Progenitor cell of endocrine pancreas (in vitro differentiated cells): ENCODE results near the gene KNSTRN. TPM values are rescaled to one million over a fixed set of nuclear protein-coding genes. Genes with fewer than 3 reads are reported as not detected.
A peak's percentile ranks its signal among the peaks of the same experiment; 100 is the strongest.

ENCODE experiments used
- DNase-seq: peaks from one replicate; pipeline ENCODE4 v3.0.0; 2021; ENCODE audit warnings: low spot score; ENCODE audit not compliant: unreplicated experiment
- H3K27ac Mint-ChIP-seq: 2 replicates; pipeline ENCODE4 v1.8.0; 2021; ENCODE audit warnings: mild to moderate bottlenecking, moderate library complexity, mixed read lengths
- H3K27me3 Mint-ChIP-seq: 2 replicates; pipeline ENCODE4 v1.8.0; 2021; ENCODE audit warnings: mixed read lengths
- H3K36me3 Mint-ChIP-seq: 2 replicates; pipeline ENCODE4 v1.8.0; 2022; ENCODE audit warnings: mixed read lengths; ENCODE audit not compliant: insufficient read depth
- H3K4me1 Mint-ChIP-seq: 2 replicates; pipeline ENCODE4 v1.8.0; 2021; ENCODE audit warnings: low read depth, mixed read lengths
- H3K4me3 Mint-ChIP-seq: 2 replicates; pipeline ENCODE4 v1.8.0; 2021; ENCODE audit warnings: low read depth, mild to moderate bottlenecking, moderate library complexity, mixed read lengths
- H3K9me3 Mint-ChIP-seq: 2 replicates; pipeline ENCODE4 v1.8.0; 2021; ENCODE audit warnings: low read depth, mixed read lengths
- CTCF ChIP-seq: fragments of 200-600 bp; sonication (generic); IDR thresholded peaks from one replicate; pipeline ENCODE4 v1.5.0; 2021; ENCODE audit warnings: antibody characterized with exemption, mild to moderate bottlenecking; ENCODE audit not compliant: unreplicated experiment
- total RNA-seq: library from RNA; stranded (reverse); gene quantifications from 2 replicates; pipeline ENCODE4 v1.2.1, GENCODE V29; 2021

KNSTRN gene
- total RNA-seq, 1 donor from 2014 or later = 44.8 TPM

GRCh38 chr15:40398413-40398873 lies 15.9 kb downstream of the KNSTRN start:
- DNase-seq = no peak
- no peaks in the 10 kb centered on the region for H3K4me1 Mint-ChIP-seq
- H3K27me3 Mint-ChIP-seq = no peaks in the 10 kb centered on the region
- H3K4me3 Mint-ChIP-seq = no peak overlapping the region
- no peaks in the 10 kb centered on the region for H3K9me3 Mint-ChIP-seq
- no peak for TF ChIP-seq CTCF
- no peak overlapping the region for H3K27ac Mint-ChIP-seq
- peaks cover 6% of the 10 kb centered on the region for H3K36me3 Mint-ChIP-seq

GRCh38 chr15:40399370-40399769 lies 16.8 kb downstream of the KNSTRN start:
- H3K9me3 Mint-ChIP-seq = no peaks in the 10 kb centered on the region

DNA sequence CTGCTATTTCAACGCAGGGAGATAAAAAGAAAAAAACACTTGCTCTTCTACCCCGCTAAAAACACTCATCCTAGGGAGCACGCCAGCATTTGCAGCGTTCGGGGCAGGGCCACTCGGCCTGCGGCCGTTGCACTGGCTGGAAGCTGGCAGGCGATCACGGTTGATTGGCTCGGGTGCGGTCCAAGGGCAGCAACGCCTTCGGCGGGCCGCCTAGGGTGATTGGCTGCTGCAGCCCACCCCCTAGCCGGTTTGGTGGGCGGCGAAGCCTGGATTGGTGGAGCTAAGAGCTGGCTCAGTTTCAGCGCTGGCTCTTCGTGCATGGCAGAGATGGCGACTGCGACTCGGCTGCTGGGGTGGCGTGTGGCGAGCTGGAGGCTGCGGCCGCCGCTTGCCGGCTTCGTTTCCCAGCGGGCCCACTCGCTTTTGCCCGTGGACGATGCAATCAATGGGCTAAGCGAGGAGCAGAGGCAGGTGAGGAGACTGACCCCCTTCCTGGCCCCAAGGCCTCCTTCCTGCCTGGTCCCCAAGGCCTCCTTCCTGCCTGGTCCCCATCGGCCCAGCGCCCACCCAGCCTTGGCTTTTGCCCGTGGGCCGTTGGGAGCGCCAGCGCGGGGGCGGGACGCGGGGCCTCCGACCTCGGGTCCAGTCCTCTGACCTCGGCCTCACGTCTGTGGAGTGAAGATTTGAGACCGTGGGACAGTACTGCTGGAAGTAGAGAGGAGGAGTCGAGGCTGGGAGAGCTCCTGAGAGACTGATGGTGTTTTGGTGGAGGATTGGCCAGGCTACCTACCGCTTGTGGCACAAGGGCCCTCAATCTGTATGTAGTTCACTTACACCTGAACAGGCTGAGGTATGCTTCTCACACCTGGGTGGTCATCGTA lies 23.2 kb downstream of the KNSTRN start, which contains the start of gene IVD:
Gene IVD (plus strand): TSS at position 295 of the 881 bp plus-strand sequence. CDS start 33 bp downstream, at position 328.
- TF ChIP-seq CTCF = no peak

More at GRCh38 chr15:40399370-40399769, 16.8 kb downstream of the KNSTRN start:
- H3K36me3 Mint-ChIP-seq = peaks cover 4% of the 10 kb centered on the region
- H3K4me3 Mint-ChIP-seq = no peak overlapping the region
- H3K27me3 Mint-ChIP-seq = no peaks in the 10 kb centered on the region
- no peaks in the 10 kb centered on the region for H3K4me1 Mint-ChIP-seq
- no peak for TF ChIP-seq CTCF
- H3K27ac Mint-ChIP-seq = no peak overlapping the region
- no peak for DNase-seq

DNA sequence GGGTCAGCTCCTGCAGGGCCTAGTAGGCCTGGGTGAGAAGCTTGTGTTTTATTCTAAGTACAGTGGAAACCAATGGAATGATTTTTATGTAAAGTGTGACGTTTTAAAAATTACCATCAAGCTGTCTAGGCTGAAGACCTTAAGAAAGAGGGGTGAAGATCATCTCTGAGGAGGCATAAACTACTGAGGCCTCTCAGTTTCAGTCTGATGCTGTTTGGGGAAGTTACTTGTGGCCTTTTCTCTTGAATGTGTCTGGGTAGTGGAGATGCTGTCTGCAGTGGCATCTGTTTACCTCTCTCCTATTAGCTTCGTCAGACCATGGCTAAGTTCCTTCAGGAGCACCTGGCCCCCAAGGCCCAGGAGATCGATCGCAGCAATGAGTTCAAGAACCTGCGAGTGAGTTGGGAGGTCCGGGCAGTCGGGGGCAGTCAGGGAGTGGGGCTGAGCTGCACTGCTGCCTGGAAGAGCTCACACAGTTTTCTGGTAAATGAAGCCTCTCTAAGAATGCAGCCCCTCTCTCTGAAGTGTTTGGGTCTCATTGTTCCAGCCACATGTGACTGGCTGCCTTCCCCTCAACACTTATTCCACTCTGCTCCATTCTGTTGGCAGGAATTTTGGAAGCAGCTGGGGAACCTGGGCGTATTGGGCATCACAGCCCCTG lies 24.9 kb downstream of the KNSTRN start:
- no peak for DNase-seq
- no peak for TF ChIP-seq CTCF
- H3K4me3 Mint-ChIP-seq = peak overlapping the region; percentile 38
- H3K4me1 Mint-ChIP-seq = peaks cover 12% of the 10 kb centered on the region
- no peaks in the 10 kb centered on the region for H3K27me3 Mint-ChIP-seq
- H3K27ac Mint-ChIP-seq = no peak overlapping the region
- no peaks in the 10 kb centered on the region for H3K9me3 Mint-ChIP-seq
- H3K36me3 Mint-ChIP-seq = peaks cover 13% of the 10 kb centered on the region

More for the DNA sequence above, 23.2 kb downstream of the KNSTRN start, which contains the start of gene IVD:
- peak within 1 kb of the TSS; percentile 87 for H3K4me3 Mint-ChIP-seq
- no peaks in the 10 kb centered on the region for H3K27me3 Mint-ChIP-seq
- H3K36me3 Mint-ChIP-seq = peaks cover under 1% of the 10 kb centered on the region
- peak within 1 kb of the TSS; percentile 85 for H3K27ac Mint-ChIP-seq
- H3K9me3 Mint-ChIP-seq = no peaks in the 10 kb centered on the region
- H3K4me1 Mint-ChIP-seq = peaks cover 12% of the 10 kb centered on the region
- DNase-seq = peak; percentile 86

DNA sequence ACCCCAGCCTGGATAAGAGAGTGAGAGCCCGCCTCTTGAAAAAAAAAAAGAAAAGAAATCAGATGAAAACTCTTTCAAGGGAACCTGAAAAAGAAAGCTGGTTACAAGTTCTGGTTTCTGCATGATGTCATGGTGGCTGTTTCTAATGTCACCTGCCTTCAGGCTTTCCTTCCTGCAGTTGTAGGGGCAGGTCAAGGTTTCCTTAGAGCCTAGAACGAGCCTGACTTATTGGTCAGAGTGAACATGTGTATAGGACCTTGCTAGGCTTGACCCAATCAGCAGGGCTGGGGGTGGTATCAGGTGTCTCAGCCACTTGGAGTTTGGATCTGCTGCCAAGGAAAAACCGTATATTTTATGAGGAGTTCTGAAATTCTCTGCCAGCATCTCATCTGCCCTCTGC lies 26.8 kb downstream of the KNSTRN start:
- Mint-ChIP-seq H3K4me3 (no peak overlapping the region), H3K27me3 (no peaks in the 10 kb centered on the region), H3K36me3 (peaks cover 16% of the 10 kb centered on the region), H3K9me3 (no peaks in the 10 kb centered on the region), H3K27ac (no peak overlapping the region), H3K4me1 (peaks cover 12% of the 10 kb centered on the region)
- DNase-seq = no peak
- no peak for TF ChIP-seq CTCF
